Activated CD4-positive, alpha-beta T cell treated with anti-CD3 and anti-CD28 coated beads, Interleukin-2, amount 10 ng/mL, durations not matched to agents 24 days and 14 days (primary cell): Measurements from ENCODE around the gene SLC19A1. TPM values are rescaled to one million over a fixed set of nuclear protein-coding genes. Genes with fewer than 3 reads are reported as not detected.

ENCODE experiments used
- DNase-seq: peaks from one replicate; pipeline ENCODE4 v3.0.0; 2022
- H3K27ac Mint-ChIP-seq: one replicate; pipeline ENCODE4 v1.8.0; 2022; ENCODE audit warnings: mild to moderate bottlenecking, mixed read lengths
- H3K27me3 Mint-ChIP-seq: one replicate; pipeline ENCODE4 v1.8.0; 2022; ENCODE audit warnings: mixed read lengths
- H3K36me3 Mint-ChIP-seq: one replicate; pipeline ENCODE4 v1.8.0; 2022; ENCODE audit warnings: low read depth, mild to moderate bottlenecking, mixed read lengths
- H3K4me1 Mint-ChIP-seq: one replicate; pipeline ENCODE4 v1.8.0; 2021; ENCODE audit warnings: mixed read lengths
- H3K4me3 Mint-ChIP-seq: one replicate; pipeline ENCODE4 v1.8.0; 2022; ENCODE audit warnings: mild to moderate bottlenecking, moderate library complexity, mixed read lengths
- H3K9me3 Mint-ChIP-seq: one replicate; pipeline ENCODE4 v1.8.0; 2021; ENCODE audit warnings: mixed read lengths
- intact Hi-C: fragments of 100-400 bp; cut with micrococcal nuclease; formaldehyde crosslinking; loops from one replicate; pipeline ENCODE4 v1.15.1; 2023
- total RNA-seq: library from RNA; stranded (reverse); gene quantifications from 2 replicates; pipeline ENCODE4 v1.2.3, GENCODE V29; 2022

SLC19A1 gene
- total RNA-seq, 1 donor from 2014 or later = 100 TPM

- no peaks in the 10 kb centered on the region for H3K9me3 Mint-ChIP-seq
- H3K27me3 Mint-ChIP-seq = no peaks in the 10 kb centered on the region
- no peak for DNase-seq
- H3K27ac Mint-ChIP-seq = peak overlapping the region; percentile 78
- H3K4me1 Mint-ChIP-seq = peaks cover 13% of the 10 kb centered on the region
- intact Hi-C loops = no loop called here
- peak overlapping the region; percentile 84 for H3K4me3 Mint-ChIP-seq
- H3K36me3 Mint-ChIP-seq = peaks cover 28% of the 10 kb centered on the region
These were observed 2.2 kb downstream of the SLC19A1 start for GRCh38 chr21:45539796-45540600.

- peaks cover 13% of the 10 kb centered on the region for H3K4me1 Mint-ChIP-seq
- no peak overlapping the region for H3K27ac Mint-ChIP-seq
- peak overlapping the region; percentile 84 for H3K4me3 Mint-ChIP-seq
- intact Hi-C loops = no loop called here
- H3K27me3 Mint-ChIP-seq = no peaks in the 10 kb centered on the region
- H3K9me3 Mint-ChIP-seq = no peaks in the 10 kb centered on the region
- H3K36me3 Mint-ChIP-seq = peaks cover 28% of the 10 kb centered on the region
- no peak for DNase-seq
These were observed 3.0 kb downstream of the SLC19A1 start for GRCh38 chr21:45539046-45539795.

GRCh38 chr21:45538381-45539045, 3.7 kb downstream of the SLC19A1 start:
- DNase-seq = no peak
- intact Hi-C loops = no loop called here
- Mint-ChIP-seq H3K27ac (no peak overlapping the region), H3K36me3 (peaks cover 28% of the 10 kb centered on the region), H3K4me3 (no peak overlapping the region), H3K4me1 (peaks cover 13% of the 10 kb centered on the region), H3K9me3 (no peaks in the 10 kb centered on the region), H3K27me3 (no peaks in the 10 kb centered on the region)

GRCh38 chr21:45537746-45538291, 4.4 kb downstream of the SLC19A1 start:
- peaks cover 28% of the 10 kb centered on the region for H3K36me3 Mint-ChIP-seq
- H3K4me1 Mint-ChIP-seq = peaks cover 15% of the 10 kb centered on the region
- H3K27me3 Mint-ChIP-seq = no peaks in the 10 kb centered on the region
- no peak overlapping the region for H3K4me3 Mint-ChIP-seq
- no peak overlapping the region for H3K27ac Mint-ChIP-seq
- DNase-seq = no peak
- intact Hi-C loops = no loop called here
- H3K9me3 Mint-ChIP-seq = no peaks in the 10 kb centered on the region

GRCh38 chr21:45537111-45537745, 5.0 kb downstream of the SLC19A1 start:
- Mint-ChIP-seq H3K9me3 (no peaks in the 10 kb centered on the region), H3K4me1 (peaks cover 18% of the 10 kb centered on the region), H3K4me3 (no peak overlapping the region), H3K27ac (no peak overlapping the region), H3K36me3 (peaks cover 32% of the 10 kb centered on the region), H3K27me3 (no peaks in the 10 kb centered on the region)
- intact Hi-C loops = no loop called here
- no peak for DNase-seq

GRCh38 chr21:45536301-45537081, 5.7 kb downstream of the SLC19A1 start:
- peaks cover 37% of the 10 kb centered on the region for H3K36me3 Mint-ChIP-seq
- intact Hi-C loops = no loop called here
- no peak overlapping the region for H3K4me3 Mint-ChIP-seq
- no peaks in the 10 kb centered on the region for H3K9me3 Mint-ChIP-seq
- no peaks in the 10 kb centered on the region for H3K27me3 Mint-ChIP-seq
- H3K27ac Mint-ChIP-seq = no peak overlapping the region
- no peak for DNase-seq
- peaks cover 18% of the 10 kb centered on the region for H3K4me1 Mint-ChIP-seq

GRCh38 chr21:45535341-45536081, 6.7 kb downstream of the SLC19A1 start:
- peaks cover 12% of the 10 kb centered on the region for H3K4me1 Mint-ChIP-seq
- no peak overlapping the region for H3K4me3 Mint-ChIP-seq
- no peaks in the 10 kb centered on the region for H3K27me3 Mint-ChIP-seq
- H3K36me3 Mint-ChIP-seq = peaks cover 34% of the 10 kb centered on the region
- H3K9me3 Mint-ChIP-seq = no peaks in the 10 kb centered on the region
- intact Hi-C loops = no loop called here
- DNase-seq = no peak
- H3K27ac Mint-ChIP-seq = peak overlapping the region; percentile 67

- no peaks in the 10 kb centered on the region for H3K9me3 Mint-ChIP-seq
- no peaks in the 10 kb centered on the region for H3K27me3 Mint-ChIP-seq
- DNase-seq = no peak
- peak overlapping the region; percentile 67 for H3K27ac Mint-ChIP-seq
- H3K4me1 Mint-ChIP-seq = peaks cover 7% of the 10 kb centered on the region
- H3K4me3 Mint-ChIP-seq = no peak overlapping the region
- intact Hi-C loops = no loop called here
- peaks cover 29% of the 10 kb centered on the region for H3K36me3 Mint-ChIP-seq
These were observed 7.5 kb downstream of the SLC19A1 start for GRCh38 chr21:45534636-45535331.

- Mint-ChIP-seq H3K4me1 (peaks cover 6% of the 10 kb centered on the region), H3K36me3 (peaks cover 26% of the 10 kb centered on the region), H3K27me3 (no peaks in the 10 kb centered on the region), H3K4me3 (no peak overlapping the region), H3K9me3 (no peaks in the 10 kb centered on the region), H3K27ac (no peak overlapping the region)
- intact Hi-C loops = no loop called here
- DNase-seq = no peak
These were observed 8.2 kb downstream of the SLC19A1 start for GRCh38 chr21:45533846-45534635.

GRCh38 chr21:45533361-45533845, 8.8 kb downstream of the SLC19A1 start:
- Mint-ChIP-seq H3K4me1 (peaks cover 6% of the 10 kb centered on the region), H3K27ac (no peak overlapping the region), H3K4me3 (no peak overlapping the region), H3K27me3 (no peaks in the 10 kb centered on the region), H3K9me3 (no peaks in the 10 kb centered on the region), H3K36me3 (peaks cover 26% of the 10 kb centered on the region)
- intact Hi-C loops = no loop called here
- DNase-seq = no peak

GRCh38 chr21:45532826-45533360, 9.3 kb downstream of the SLC19A1 start:
- Mint-ChIP-seq H3K9me3 (no peaks in the 10 kb centered on the region), H3K27ac (peak overlapping the region; percentile 76), H3K4me1 (peaks cover 6% of the 10 kb centered on the region), H3K27me3 (no peaks in the 10 kb centered on the region), H3K36me3 (peaks cover 28% of the 10 kb centered on the region), H3K4me3 (peak overlapping the region; percentile 62)
- intact Hi-C loops = no loop called here
- DNase-seq = no peak
